IMR-90 (cell line): ENCODE results near the gene ITPK1. TPM values are rescaled to one million over a fixed set of nuclear protein-coding genes. Genes with fewer than 3 reads are reported as not detected.

Experiments used
- ATAC-seq: fragments of 200-7000 bp; cut with Tn5 transposase; 2 replicates; pipeline ENCODE4 v1.9.1; 2020; ENCODE audit warnings: low read depth, mild to moderate bottlenecking, moderate library complexity
- BruUV-seq: library from RNA; stranded (reverse); fragments of 400-500 nt; replicated peaks from 2 replicates; lab custom pipeline; 2021; lab: Mats Ljungman, UMichigan
- CTCF ChIA-PET: fragments of 300-600 bp; formaldehyde crosslinking; extraction: SDS; loops from one replicate; lab custom pipeline; 2021; ENCODE audit warnings: antibody characterized with exemption; lab: Yijun Ruan, JAX
- POLR2A ChIA-PET: fragments of 300-600 bp; sonication (Branson Sonifier 250); formaldehyde crosslinking; loops from one replicate; lab custom pipeline; 2022; ENCODE audit warnings: antibody characterized with exemption; ENCODE audit not compliant: unreplicated experiment; lab: Charles Lee
- DNase-seq: peaks from one replicate; pipeline ENCODE4 v3.0.0; 2013
- H2AFZ ChIP-seq: replicated peaks from 2 replicates; pipeline ENCODE3; 2013; ENCODE audit warnings: low read length, mild to moderate bottlenecking; ENCODE audit not compliant: poor library complexity
- H2AK5ac ChIP-seq: 2 replicates; pipeline ENCODE4 v1.6.1; 2013; ENCODE audit warnings: low read depth, low read length, inconsistent platforms
- H2AK9ac ChIP-seq: replicated peaks from 2 replicates; pipeline ENCODE3; 2013; ENCODE audit warnings: mild to moderate bottlenecking, low read depth, low read length, moderate library complexity; ENCODE audit not compliant: poor library complexity
- H2BK120ac ChIP-seq: 2 replicates; pipeline ENCODE4 v1.6.1; 2013; ENCODE audit warnings: low read depth, low read length, inconsistent platforms
- H2BK15ac ChIP-seq: 3 replicates; pipeline ENCODE4 v1.6.1; 2013; ENCODE audit warnings: low read depth, low read length, inconsistent platforms
- H2BK20ac ChIP-seq: 2 replicates; pipeline ENCODE4 v1.6.1; 2013; ENCODE audit warnings: low read depth, mild to moderate bottlenecking, inconsistent platforms, low read length, moderate library complexity
- H2BK5ac ChIP-seq: 2 replicates; pipeline ENCODE4 v1.6.1; 2013; ENCODE audit warnings: mild to moderate bottlenecking, low read depth, low read length, inconsistent platforms; ENCODE audit not compliant: poor library complexity, severe bottlenecking
- H3K14ac ChIP-seq: replicated peaks from 2 replicates; pipeline ENCODE4 v1.6.1; 2013; ENCODE audit warnings: low read depth, low read length, inconsistent platforms
- H3K18ac ChIP-seq: 2 replicates; pipeline ENCODE4 v1.6.1; 2013; ENCODE audit warnings: low read depth, low read length, control low read depth
- H3K23ac ChIP-seq: 2 replicates; pipeline ENCODE4 v1.6.1; 2013; ENCODE audit warnings: low read depth, low read length, inconsistent platforms
- H3K27ac ChIP-seq: 2 replicates; pipeline ENCODE4 v1.5.1; 2013; ENCODE audit warnings: mild to moderate bottlenecking, control low read depth, low read length; ENCODE audit not compliant: insufficient read depth
- H3K27me3 ChIP-seq: 2 replicates; pipeline ENCODE4 v1.6.1; 2013; ENCODE audit warnings: low read length; ENCODE audit not compliant: control insufficient read depth, insufficient read depth
- H3K36me3 ChIP-seq: 2 replicates; pipeline ENCODE4 v1.6.1; 2013; ENCODE audit warnings: low read length, mixed read lengths; ENCODE audit not compliant: control insufficient read depth, insufficient read depth
- H3K4ac ChIP-seq: 2 replicates; pipeline ENCODE4 v1.6.1; 2013; ENCODE audit warnings: low read depth, low read length, inconsistent platforms
- H3K4me1 ChIP-seq: 2 replicates; pipeline ENCODE4 v1.6.1; 2013; ENCODE audit warnings: low read length, mixed read lengths; ENCODE audit not compliant: control insufficient read depth, insufficient read depth
- H3K4me2 ChIP-seq: 2 replicates; pipeline ENCODE4 v1.6.1; 2013; ENCODE audit warnings: low read depth, mild to moderate bottlenecking, control low read depth, low read length, moderate library complexity
- H3K4me3 ChIP-seq: 2 replicates; pipeline ENCODE4 v1.5.1; 2013; ENCODE audit warnings: low read depth, mild to moderate bottlenecking, control low read depth, low read length, moderate library complexity; ENCODE audit not compliant: insufficient read depth
- H3K56ac ChIP-seq: 2 replicates; pipeline ENCODE4 v1.6.1; 2013; ENCODE audit warnings: low read length, inconsistent platforms; ENCODE audit not compliant: insufficient read depth; ENCODE audit errors: extremely low read depth
- H3K79me1 ChIP-seq, 2 experiments: 2 replicates each; pipeline ENCODE4 v1.6.1; 2013; ENCODE audit warnings: low read length in 2 of 2, inconsistent platforms in 1 of 2, low read depth in 1 of 2
- H3K9ac ChIP-seq: 2 replicates; pipeline ENCODE4 v1.6.1; 2013; ENCODE audit warnings: low read depth, low read length, control low read depth
- H3K9me1 ChIP-seq: 2 replicates; pipeline ENCODE4 v1.6.1; 2013; ENCODE audit warnings: low read length, inconsistent platforms; ENCODE audit not compliant: insufficient read depth
- H3K9me3 ChIP-seq: 2 replicates; pipeline ENCODE4 v1.6.1; 2013; ENCODE audit warnings: low read length; ENCODE audit not compliant: control insufficient read depth, insufficient read depth
- H4K20me1 ChIP-seq: 2 replicates; pipeline ENCODE4 v1.6.1; 2013; ENCODE audit warnings: low read length, inconsistent platforms; ENCODE audit not compliant: insufficient read depth
- H4K5ac ChIP-seq: 2 replicates; pipeline ENCODE4 v1.6.1; 2013; ENCODE audit warnings: mild to moderate bottlenecking, low read depth, low read length, control low read depth
- H4K8ac ChIP-seq, 2 experiments: 2 replicates each; pipeline ENCODE4 v1.6.1; 2013; ENCODE audit warnings: low read depth in 2 of 2, low read length in 2 of 2, control low read depth in 1 of 2, inconsistent platforms in 1 of 2
- H4K91ac ChIP-seq: 2 replicates; pipeline ENCODE4 v1.6.1; 2013; ENCODE audit warnings: low read depth, low read length, inconsistent platforms; ENCODE audit not compliant: insufficient read depth
- BHLHE40 ChIP-seq: fragments of 150-350 bp; IDR thresholded peaks from 2 replicates; pipeline ENCODE4 v1.6.1; 2016; ENCODE audit warnings: mild to moderate bottlenecking, low read depth, low read length
- CEBPB ChIP-seq: IDR thresholded peaks from 2 replicates; pipeline ENCODE4 v1.6.1; 2012; ENCODE audit warnings: low read depth, low read length, improper control_type of control experiment
- CHD1 ChIP-seq: IDR thresholded peaks from 2 replicates; pipeline ENCODE4 v1.6.1; 2012; ENCODE audit warnings: low read depth, low read length, improper control_type of control experiment
- FOS ChIP-seq: fragments of 150-350 bp; IDR thresholded peaks from 2 replicates; pipeline ENCODE4 v1.6.1; 2016; ENCODE audit warnings: low read depth, low read length
- MAFK ChIP-seq: IDR thresholded peaks from 2 replicates; pipeline ENCODE4 v1.6.1; 2012; ENCODE audit warnings: low read depth, low read length, improper control_type of control experiment
- MAZ ChIP-seq: IDR thresholded peaks from 2 replicates; pipeline ENCODE4 v1.6.1; 2012; ENCODE audit warnings: low read depth, mild to moderate bottlenecking, low read length, improper control_type of control experiment, moderate library complexity, borderline replicate concordance
- MXI1 ChIP-seq: IDR thresholded peaks from 2 replicates; pipeline ENCODE4 v1.6.1; 2012; ENCODE audit warnings: low read depth, mild to moderate bottlenecking, low read length, moderate library complexity, borderline replicate concordance
- RAD21 ChIP-seq: IDR thresholded peaks from 2 replicates; pipeline ENCODE4 v1.6.1; 2012; ENCODE audit warnings: low read length, improper control_type of control experiment
- RCOR1 ChIP-seq: IDR thresholded peaks from 2 replicates; pipeline ENCODE4 v1.6.1; 2012; ENCODE audit warnings: mild to moderate bottlenecking, low read length, improper control_type of control experiment; ENCODE audit not compliant: insufficient replicate concordance
- RFX5 ChIP-seq: IDR thresholded peaks from 2 replicates; pipeline ENCODE4 v1.8.0; 2012; ENCODE audit warnings: low read depth, mild to moderate bottlenecking, low read length, moderate library complexity
- SMC3 ChIP-seq: fragments of 150-350 bp; IDR thresholded peaks from 2 replicates; pipeline ENCODE4 v1.6.1; 2016; ENCODE audit warnings: low read depth, mild to moderate bottlenecking, antibody characterized with exemption, low read length, moderate library complexity
- WGBS, 2 experiments: methylation state at CpG; one replicate each; pipeline versions ENCODE4 v1.1.5 to v1.1.7; 2013; ENCODE audit warnings: missing lambda C conversion rate in 2 of 2; ENCODE audit not compliant: insufficient read length in 1 of 2; ENCODE audit errors: extremely low coverage in 2 of 2; 5-methylcytosine and 5-hydroxymethylcytosine counted together
- dilution Hi-C: fragments of 300-500 bp; cut with HindIII; formaldehyde crosslinking; loops from one replicate; pipeline ENCODE4 v1.14.3; 2018; ENCODE audit warnings: low sequenced_read_pairs; ENCODE audit not compliant: unreplicated experiment
- in situ Hi-C: fragments of 300-500 bp; cut with MboI; formaldehyde crosslinking; loops from 3 replicates; pipeline ENCODE4 v1.14.3; 2019; ENCODE audit warnings: low sequenced_read_pairs, inconsistent platforms, mixed read lengths
- intact Hi-C: fragments of 100-400 bp; cut with micrococcal nuclease; formaldehyde crosslinking; loops from 2 replicates; pipeline ENCODE4 v1.10.0; 2022
- polyA plus RNA-seq, 3 experiments: library from polyadenylated mRNA; depleted of rRNA; stranded (reverse); fragments of >200 nt; gene quantifications; 2 replicates each; pipeline ENCODE4 v1.2.3, GENCODE V29; 2012; ENCODE audit warnings: low replicate concordance in 1 of 3
- total RNA-seq: library from RNA; depleted of rRNA; stranded (reverse); fragments of >200 nt; gene quantifications from 2 replicates; pipeline ENCODE4 v1.2.3, GENCODE V29; 2012
- TF ChIP-seq, protein P1 (sequence below): fragments of 150-350 bp; IDR thresholded peaks from 2 replicates; pipeline ENCODE4 v1.6.1; 2016; ENCODE audit warnings: low read depth, mild to moderate bottlenecking, low read length, moderate library complexity, borderline replicate concordance
- TF ChIP-seq, protein P2 (sequence below): conservative IDR thresholded peaks from 2 replicates; pipeline ENCODE4 v1.5.1; 2012; ENCODE audit warnings: mild to moderate bottlenecking, low read depth, low read length, improper control_type of control experiment
- TF ChIP-seq, protein P3 (sequence below): fragments of 150-350 bp; IDR thresholded peaks from 2 replicates; pipeline ENCODE4 v1.6.1; 2017; ENCODE audit warnings: mild to moderate bottlenecking, antibody characterized with exemption, low read length, low read depth

ITPK1 gene
- total and polyA plus RNA-seq, 2 of the 4 experiments (the other 2 are of a cell fraction): 21.7 to 26.9 TPM

DNA sequence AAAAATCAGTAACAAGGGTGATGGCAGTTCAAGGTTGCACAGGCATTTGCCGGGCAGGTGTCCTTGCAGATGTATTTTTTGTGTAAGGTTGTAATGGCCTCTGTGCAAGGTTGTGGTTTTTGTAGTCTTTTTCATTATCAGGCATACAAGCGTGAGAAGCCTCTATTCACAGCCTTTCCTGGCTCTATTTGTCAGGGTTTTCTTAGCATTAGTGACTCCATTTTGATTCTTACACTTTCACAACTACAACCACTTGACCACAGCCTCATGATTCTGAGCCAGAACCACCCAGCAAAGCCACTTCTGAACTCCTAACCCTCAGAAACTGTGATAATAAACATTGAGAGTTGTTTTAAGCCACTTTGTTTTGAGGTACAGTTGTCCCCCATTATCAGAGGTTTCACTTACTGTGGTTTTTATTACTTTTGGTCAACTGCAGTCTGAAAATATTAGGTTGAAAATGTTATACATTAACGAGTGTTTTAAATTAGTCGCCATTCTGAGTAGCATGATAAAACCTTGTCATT, 220.3 kb downstream of the ITPK1 start:
- DNase-seq (no peak), ATAC-seq (no peak)
- Histone ChIP-seq H2BK5ac (no peak overlapping the region), H4K5ac (no peak overlapping the region), H3K14ac (no peak overlapping the region), H2AFZ (no peak overlapping the region), H3K4me1 (no peaks in the 10 kb centered on the region), H2BK120ac (no peak overlapping the region), H3K27me3 (no peaks in the 10 kb centered on the region; the same call in 1 of the 2 replicates), H3K4me2 (no peak overlapping the region), H3K27ac (no peak overlapping the region), H3K36me3 (no peaks in the 10 kb centered on the region), H4K91ac (no peak overlapping the region), H3K79me1 (no peaks in the 10 kb centered on the region), H4K8ac (no peak overlapping the region), H3K56ac (no peak overlapping the region), H2AK5ac (no peak overlapping the region), H2BK20ac (no peak overlapping the region), H3K18ac (no peak overlapping the region), H3K23ac (no peak overlapping the region), H3K9me1 (no peaks in the 10 kb centered on the region), H2AK9ac (no peak overlapping the region), H2BK15ac (no peak overlapping the region), H3K4me3 (no peak overlapping the region), H4K20me1 (0 out of 2 replicates have a peak, but pooled peaks cover 4% of the 10 kb centered on the region), H3K4ac (no peak overlapping the region), H3K9ac (no peak overlapping the region), H3K9me3 (peaks cover 5% of the 10 kb centered on the region; the same call in 1 of the 2 replicates)
- dilution Hi-C loops: no loop called here
- WGBS, 2 experiments: no CpG with 5 or more reads among the region's 4 CpGs
- TF ChIP-seq, protein P1, sequence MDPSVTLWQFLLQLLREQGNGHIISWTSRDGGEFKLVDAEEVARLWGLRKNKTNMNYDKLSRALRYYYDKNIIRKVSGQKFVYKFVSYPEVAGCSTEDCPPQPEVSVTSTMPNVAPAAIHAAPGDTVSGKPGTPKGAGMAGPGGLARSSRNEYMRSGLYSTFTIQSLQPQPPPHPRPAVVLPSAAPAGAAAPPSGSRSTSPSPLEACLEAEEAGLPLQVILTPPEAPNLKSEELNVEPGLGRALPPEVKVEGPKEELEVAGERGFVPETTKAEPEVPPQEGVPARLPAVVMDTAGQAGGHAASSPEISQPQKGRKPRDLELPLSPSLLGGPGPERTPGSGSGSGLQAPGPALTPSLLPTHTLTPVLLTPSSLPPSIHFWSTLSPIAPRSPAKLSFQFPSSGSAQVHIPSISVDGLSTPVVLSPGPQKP: no peak
- no peak for TF ChIP-seq CEBPB
- TF ChIP-seq, protein P2, sequence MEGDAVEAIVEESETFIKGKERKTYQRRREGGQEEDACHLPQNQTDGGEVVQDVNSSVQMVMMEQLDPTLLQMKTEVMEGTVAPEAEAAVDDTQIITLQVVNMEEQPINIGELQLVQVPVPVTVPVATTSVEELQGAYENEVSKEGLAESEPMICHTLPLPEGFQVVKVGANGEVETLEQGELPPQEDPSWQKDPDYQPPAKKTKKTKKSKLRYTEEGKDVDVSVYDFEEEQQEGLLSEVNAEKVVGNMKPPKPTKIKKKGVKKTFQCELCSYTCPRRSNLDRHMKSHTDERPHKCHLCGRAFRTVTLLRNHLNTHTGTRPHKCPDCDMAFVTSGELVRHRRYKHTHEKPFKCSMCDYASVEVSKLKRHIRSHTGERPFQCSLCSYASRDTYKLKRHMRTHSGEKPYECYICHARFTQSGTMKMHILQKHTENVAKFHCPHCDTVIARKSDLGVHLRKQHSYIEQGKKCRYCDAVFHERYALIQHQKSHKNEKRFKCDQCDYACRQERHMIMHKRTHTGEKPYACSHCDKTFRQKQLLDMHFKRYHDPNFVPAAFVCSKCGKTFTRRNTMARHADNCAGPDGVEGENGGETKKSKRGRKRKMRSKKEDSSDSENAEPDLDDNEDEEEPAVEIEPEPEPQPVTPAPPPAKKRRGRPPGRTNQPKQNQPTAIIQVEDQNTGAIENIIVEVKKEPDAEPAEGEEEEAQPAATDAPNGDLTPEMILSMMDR: no peak
- no peak for TF ChIP-seq RFX5
- TF ChIP-seq MXI1: no peak
- no peak for TF ChIP-seq CHD1
- no peak for TF ChIP-seq RAD21
- TF ChIP-seq, protein P3, sequence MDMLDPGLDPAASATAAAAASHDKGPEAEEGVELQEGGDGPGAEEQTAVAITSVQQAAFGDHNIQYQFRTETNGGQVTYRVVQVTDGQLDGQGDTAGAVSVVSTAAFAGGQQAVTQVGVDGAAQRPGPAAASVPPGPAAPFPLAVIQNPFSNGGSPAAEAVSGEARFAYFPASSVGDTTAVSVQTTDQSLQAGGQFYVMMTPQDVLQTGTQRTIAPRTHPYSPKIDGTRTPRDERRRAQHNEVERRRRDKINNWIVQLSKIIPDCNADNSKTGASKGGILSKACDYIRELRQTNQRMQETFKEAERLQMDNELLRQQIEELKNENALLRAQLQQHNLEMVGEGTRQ: no peak
- no peak for TF ChIP-seq SMC3
- TF ChIP-seq FOS: no peak
- TF ChIP-seq MAZ: no peak
- TF ChIP-seq MAFK: no peak
- no peak for TF ChIP-seq BHLHE40
- TF ChIP-seq RCOR1: no peak
- CTCF ChIA-PET: no interaction called here
- in situ Hi-C loops: no loop called here
- POLR2A ChIA-PET: no interaction called here
- intact Hi-C loops: no loop called here
- no TSS peak for BruUV-seq
